ENCODE results near the gene SORBS2.
A peak's percentile ranks its signal among the peaks of the same experiment; 100 is the strongest.

The SORBS2 gene

DNA sequence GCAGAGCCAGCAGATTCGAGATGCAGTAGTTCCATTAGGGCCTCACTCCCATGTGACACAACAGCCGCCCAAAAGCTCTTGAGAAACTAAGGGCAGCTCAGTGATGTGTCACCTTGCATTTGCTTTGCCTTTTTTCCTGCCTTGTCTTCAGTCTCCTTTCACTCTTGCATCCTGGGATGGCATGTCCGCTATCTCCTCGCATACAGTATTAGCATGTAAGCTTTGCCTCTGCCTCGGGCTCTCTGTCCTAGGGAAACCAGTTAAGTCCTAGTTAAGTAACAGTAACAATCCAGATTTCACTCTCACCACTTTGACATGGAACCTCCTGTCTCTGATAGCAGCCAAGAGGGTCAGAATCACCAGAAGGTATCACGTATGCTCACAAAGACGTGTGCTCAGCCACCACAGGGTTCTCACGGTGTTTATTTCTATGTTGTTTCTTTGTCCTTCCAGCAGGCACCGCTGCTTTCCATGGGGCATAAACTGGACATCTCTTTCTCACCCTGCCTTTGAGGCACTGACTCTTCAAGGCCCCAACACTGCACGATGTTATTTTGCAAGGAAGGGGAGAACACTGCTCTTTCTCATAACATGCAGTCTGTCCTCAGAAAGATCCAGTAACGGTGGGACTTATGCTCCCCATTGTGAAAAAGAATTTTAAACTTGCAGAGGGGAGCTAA, 26.7 kb upstream of the SORBS2 start:
- TF ChIP-seq, protein P1, sequence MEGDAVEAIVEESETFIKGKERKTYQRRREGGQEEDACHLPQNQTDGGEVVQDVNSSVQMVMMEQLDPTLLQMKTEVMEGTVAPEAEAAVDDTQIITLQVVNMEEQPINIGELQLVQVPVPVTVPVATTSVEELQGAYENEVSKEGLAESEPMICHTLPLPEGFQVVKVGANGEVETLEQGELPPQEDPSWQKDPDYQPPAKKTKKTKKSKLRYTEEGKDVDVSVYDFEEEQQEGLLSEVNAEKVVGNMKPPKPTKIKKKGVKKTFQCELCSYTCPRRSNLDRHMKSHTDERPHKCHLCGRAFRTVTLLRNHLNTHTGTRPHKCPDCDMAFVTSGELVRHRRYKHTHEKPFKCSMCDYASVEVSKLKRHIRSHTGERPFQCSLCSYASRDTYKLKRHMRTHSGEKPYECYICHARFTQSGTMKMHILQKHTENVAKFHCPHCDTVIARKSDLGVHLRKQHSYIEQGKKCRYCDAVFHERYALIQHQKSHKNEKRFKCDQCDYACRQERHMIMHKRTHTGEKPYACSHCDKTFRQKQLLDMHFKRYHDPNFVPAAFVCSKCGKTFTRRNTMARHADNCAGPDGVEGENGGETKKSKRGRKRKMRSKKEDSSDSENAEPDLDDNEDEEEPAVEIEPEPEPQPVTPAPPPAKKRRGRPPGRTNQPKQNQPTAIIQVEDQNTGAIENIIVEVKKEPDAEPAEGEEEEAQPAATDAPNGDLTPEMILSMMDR (conservative IDR thresholded peaks at IDR 0.05; ENCODE audit: low read depth, low read length) = peak; percentile 43
- no peak for DNase-seq (ENCODE audit: low read depth)

DNA sequence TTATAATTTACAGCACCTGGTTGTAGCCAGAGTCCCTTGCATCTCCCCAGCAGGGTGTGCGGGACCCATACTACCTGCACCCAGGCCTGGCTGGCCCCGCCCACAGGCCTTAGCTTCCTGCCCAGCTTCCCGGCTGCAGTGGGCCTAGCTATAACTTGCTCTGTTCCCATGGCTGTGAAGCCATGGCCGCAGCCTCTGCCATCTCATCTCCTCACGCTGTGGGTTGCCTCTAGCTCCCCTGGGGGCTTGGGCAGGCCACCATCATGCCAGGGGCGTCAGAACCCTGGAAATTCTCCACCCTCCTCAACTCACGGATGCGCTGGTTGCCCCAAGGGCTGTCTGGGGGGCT, 26.1 kb upstream of the SORBS2 start:
- no peak overlapping the region for H3K4me3 ChIP-seq (ENCODE audit: low read depth, low read length)
- TF ChIP-seq, protein P1 (conservative IDR thresholded peaks at IDR 0.05; ENCODE audit: low read depth, low read length) = no peak
- no peak for DNase-seq (ENCODE audit: low read depth)

More for the DNA sequence above, 26.7 kb upstream of the SORBS2 start:
- no peak overlapping the region for H3K4me3 ChIP-seq (ENCODE audit: low read depth, low read length)

DNA sequence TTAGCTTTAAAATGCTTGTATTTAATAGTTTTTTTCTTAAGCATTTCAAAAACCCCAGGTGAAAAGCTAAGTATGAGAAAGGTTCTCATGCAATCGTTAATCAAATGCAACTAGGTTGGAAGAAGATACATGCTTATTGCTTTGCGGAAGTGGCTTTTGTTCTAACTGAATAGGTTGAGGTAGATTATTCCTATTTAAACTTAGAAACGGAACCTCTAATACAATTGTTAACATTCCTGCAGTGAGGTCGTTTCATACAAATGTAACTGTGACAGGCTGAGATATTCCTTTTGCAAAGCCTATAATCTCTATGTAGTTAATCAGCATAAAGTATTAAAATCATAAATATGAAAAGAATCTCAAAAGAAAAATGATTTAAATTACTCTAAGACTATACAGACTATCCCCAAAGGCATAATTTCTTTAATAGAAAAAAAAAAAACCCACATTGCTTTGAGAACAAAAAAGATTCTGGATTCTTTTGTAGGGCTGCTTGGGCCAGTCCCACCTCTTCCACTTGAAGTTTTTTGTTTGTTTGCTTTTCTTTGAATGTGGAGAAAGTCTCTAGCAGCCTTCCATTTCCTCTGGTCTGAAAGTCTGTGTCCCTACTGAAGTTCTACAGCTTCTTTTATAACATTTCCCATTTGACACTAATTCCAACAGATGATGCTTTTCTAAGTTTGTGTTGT, 25.6 kb upstream of the SORBS2 start:
- no peak overlapping the region for H3K4me3 ChIP-seq (ENCODE audit: low read depth, low read length)
- DNase-seq (ENCODE audit: low read depth) = peak; percentile 27
- TF ChIP-seq, protein P1 (conservative IDR thresholded peaks at IDR 0.05; ENCODE audit: low read depth, low read length) = no peak

DNA sequence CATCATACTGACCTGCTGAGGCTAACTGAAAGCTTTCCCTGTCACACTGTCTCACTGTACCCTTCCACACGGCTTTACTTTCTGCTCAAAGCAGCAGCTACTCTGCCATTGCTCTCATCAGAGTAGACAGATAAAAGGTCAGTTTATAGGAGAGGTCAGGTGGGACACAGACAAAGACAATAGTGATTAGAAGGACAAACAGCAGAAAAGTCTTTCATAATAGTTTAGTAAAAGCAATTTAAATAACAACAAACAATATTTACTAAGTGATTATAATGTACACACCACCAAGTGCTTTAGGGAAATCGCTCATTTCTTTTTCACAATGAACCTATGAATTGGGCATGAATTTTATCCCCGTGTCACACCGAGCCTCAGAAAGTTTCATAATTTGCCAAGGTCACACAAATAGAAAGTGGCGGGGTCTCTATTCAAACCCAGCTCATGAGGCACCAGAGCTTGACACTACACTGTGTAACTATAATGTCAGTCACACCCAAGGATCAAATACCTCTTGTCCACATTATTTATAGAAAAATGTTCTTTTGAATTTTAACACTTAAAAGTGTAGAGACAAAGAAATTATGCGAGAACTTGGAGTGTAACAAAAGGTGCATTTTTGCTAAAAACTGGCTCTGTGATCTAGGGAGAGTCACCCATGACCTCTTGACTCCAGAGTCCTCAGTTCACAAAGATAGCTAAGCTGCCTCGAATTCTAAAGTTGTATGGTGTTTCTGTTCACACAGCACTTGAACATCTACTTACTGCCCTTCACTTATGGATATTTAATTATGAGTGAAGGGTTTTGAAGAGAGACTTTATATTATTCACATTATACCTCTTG, 24.5 kb upstream of the SORBS2 start:
- no peak for DNase-seq (ENCODE audit: low read depth)
- TF ChIP-seq, protein P1 (conservative IDR thresholded peaks at IDR 0.05; ENCODE audit: low read depth, low read length) = no peak
- no peak overlapping the region for H3K4me3 ChIP-seq (ENCODE audit: low read depth, low read length)

DNA sequence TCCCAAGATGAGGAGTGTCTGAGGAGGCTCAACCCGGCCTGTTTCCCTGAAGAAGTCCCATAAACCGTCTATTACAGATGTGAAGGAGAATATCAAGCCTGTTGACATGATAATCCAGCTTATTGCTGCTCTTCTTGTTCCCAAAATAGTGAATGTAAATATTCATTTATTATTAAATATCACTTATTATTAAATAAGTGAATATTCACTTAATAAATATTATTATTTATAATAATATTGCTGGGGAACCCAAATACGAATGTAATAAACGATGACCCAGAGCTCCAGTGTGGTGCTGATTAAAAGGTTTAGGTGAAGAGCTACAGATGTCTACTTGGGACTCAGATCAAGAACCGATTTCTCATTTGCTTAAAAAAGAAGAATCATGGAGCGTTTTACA, 23.8 kb upstream of the SORBS2 start:
- TF ChIP-seq, protein P1 (conservative IDR thresholded peaks at IDR 0.05; ENCODE audit: low read depth, low read length) = no peak
- H3K4me3 ChIP-seq (ENCODE audit: low read depth, low read length) = no peak overlapping the region

DNA sequence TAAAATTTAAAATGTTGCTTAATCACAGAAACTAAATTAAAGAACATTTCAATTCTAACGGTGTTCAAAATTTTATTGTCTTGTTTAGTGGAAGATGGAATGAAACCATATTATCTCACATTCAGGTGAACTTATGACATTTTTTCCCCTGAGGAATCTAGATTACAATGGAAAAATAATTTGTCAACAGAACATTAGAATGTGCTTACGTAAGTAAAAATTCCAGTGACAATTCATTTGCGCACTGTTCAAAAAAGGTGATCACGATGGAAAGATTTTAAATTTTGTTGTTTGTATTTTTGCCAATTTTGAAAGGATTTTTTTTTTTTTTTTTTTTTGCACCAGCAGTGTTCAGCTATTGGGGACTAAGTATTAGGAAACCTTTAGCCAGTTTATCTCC, 23.3 kb upstream of the SORBS2 start:
- TF ChIP-seq, protein P1 (conservative IDR thresholded peaks at IDR 0.05; ENCODE audit: low read depth, low read length) = no peak
- no peak for DNase-seq (ENCODE audit: low read depth)
- no peak overlapping the region for H3K4me3 ChIP-seq (ENCODE audit: low read depth, low read length)

More for the DNA sequence above, 23.8 kb upstream of the SORBS2 start:
- no peak for DNase-seq (ENCODE audit: low read depth)
